ENCODE measurements around the gene PEMT.
"Not testable (repeated sequence)": the region's sequence is repeated elsewhere in the genome, so short reads cannot be mapped to it uniquely, and the experiment has no call there.

PEMT gene

DNA sequence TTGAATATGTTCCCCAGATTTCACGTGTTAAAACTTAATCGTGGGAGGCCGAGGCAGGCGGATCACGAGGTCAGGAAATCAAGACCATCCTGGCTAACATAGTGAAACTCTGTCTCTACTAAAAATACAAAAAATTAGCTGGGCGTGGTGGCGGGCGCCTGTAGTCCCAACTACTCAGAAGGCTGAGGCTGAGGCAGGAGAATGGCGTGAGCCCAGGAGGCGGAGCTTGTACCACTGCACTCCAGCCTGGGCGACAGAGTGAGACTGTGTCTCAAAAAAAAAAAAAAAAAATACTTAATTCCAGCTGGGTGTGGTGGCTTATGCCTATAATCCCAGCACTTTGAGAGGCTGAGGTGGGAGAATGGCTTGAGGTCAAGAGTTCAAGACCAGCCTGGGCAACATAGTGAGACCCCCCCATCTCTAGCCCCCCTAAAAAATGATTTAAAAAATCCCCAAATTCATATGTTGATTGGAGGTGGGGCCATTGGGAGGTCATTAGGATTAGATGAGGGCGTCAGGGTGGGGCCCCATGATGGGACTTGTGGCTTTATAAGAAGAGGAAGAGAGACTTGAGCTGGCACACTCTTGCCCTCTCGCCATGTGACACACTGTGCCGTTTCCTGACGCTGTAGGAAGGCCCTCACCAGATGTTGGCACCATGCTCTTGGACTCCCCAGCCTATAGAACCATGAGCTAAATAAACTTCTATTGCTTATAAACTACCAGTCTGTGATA lies 44.2 kb upstream of the PEMT start:
- not testable (repeated sequence) for H3K14ac ChIP-seq (ENCODE audit: low read length); H3K27me3 ChIP-seq (ENCODE audit: insufficient read depth, low read length); H3K36me3 ChIP-seq (ENCODE audit: control insufficient read depth in 1 of 2, insufficient read depth in 2 of 2, low read length in 2 of 2); H3K18ac ChIP-seq (ENCODE audit: low read length); H4K91ac ChIP-seq (ENCODE audit: low read depth, low read length); H2AFZ ChIP-seq (ENCODE audit: insufficient read depth, low read length, poor library complexity); H2BK5ac ChIP-seq (ENCODE audit: low read depth, low read length, poor library complexity); H4K8ac ChIP-seq (ENCODE audit: low read depth, low read length); DNase-seq; H3K4me3 ChIP-seq (ENCODE audit: low read depth, low read length); H3K9ac ChIP-seq (ENCODE audit: low read length); H4K12ac ChIP-seq (ENCODE audit: low read depth, low read length); H3K4me2 ChIP-seq (ENCODE audit: low read length); H3K9me3 ChIP-seq (ENCODE audit: insufficient read depth, low read depth, low read length); H3K23ac ChIP-seq (ENCODE audit: low read length); H3K79me2 ChIP-seq (ENCODE audit: control insufficient read depth, insufficient read depth, low read length, poor library complexity); H3K4ac ChIP-seq (ENCODE audit: low read depth, low read length); H3K79me1 ChIP-seq (ENCODE audit: low read length); H2AK5ac ChIP-seq (ENCODE audit: low read length); H3K4me1 ChIP-seq (ENCODE audit: control insufficient read depth in 1 of 2, insufficient read depth in 2 of 2, low read length in 2 of 2); H3K27ac ChIP-seq (ENCODE audit: low read depth, low read length); H2BK120ac ChIP-seq (ENCODE audit: insufficient read depth, low read length, poor library complexity); H2BK12ac ChIP-seq (ENCODE audit: low read length)
- WGBS (ENCODE audit: extremely low coverage, insufficient coverage, insufficient read length): no CpG with 5 or more reads among the region's 15 CpGs

DNA sequence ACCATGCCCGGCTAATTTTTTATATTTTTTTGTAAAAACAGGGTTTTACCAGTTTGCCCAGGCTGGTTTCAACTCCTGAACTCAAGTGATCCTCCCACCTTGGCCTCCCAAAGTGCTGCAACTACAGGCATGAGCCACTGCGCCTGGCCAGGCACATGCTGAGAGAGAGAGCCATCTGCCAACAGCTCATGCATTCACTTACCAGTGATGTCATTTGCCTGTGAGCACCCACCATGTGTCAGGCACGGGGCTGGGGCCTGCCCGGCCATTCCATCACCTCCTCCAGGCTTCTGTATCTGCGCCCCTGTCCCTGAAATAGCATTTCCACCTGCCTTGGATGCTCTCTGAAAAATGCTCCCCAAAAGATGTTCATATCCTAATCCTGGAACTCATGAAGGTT lies 43.6 kb upstream of the PEMT start:
- no peak overlapping the region for H4K12ac ChIP-seq (ENCODE audit: low read depth, low read length)
- no peaks in the 10 kb centered on the region for H3K4me1 ChIP-seq (ENCODE audit: control insufficient read depth in 1 of 2, insufficient read depth in 2 of 2, low read length in 2 of 2)
- H3K27ac ChIP-seq (ENCODE audit: low read depth, low read length): no peak overlapping the region
- H4K8ac ChIP-seq (ENCODE audit: low read depth, low read length): no peak overlapping the region
- H3K36me3 ChIP-seq (ENCODE audit: control insufficient read depth in 1 of 2, insufficient read depth in 2 of 2, low read length in 2 of 2): no peaks in the 10 kb centered on the region
- no peaks in the 10 kb centered on the region for H3K9me3 ChIP-seq (ENCODE audit: insufficient read depth, low read depth, low read length)
- no peak overlapping the region for H3K23ac ChIP-seq (ENCODE audit: low read length)
- no peak overlapping the region for H2AFZ ChIP-seq (ENCODE audit: insufficient read depth, low read length, poor library complexity)
- H3K4me2 ChIP-seq (ENCODE audit: low read length): no peak overlapping the region
- H3K27me3 ChIP-seq (ENCODE audit: insufficient read depth, low read length): no peaks in the 10 kb centered on the region
- no peak overlapping the region for H3K14ac ChIP-seq (ENCODE audit: low read length)
- no peak overlapping the region for H3K4ac ChIP-seq (ENCODE audit: low read depth, low read length)
- H3K79me1 ChIP-seq (ENCODE audit: low read length): no peaks in the 10 kb centered on the region
- no peak overlapping the region for H2AK5ac ChIP-seq (ENCODE audit: low read length)
- no peak overlapping the region for H3K4me3 ChIP-seq (ENCODE audit: low read depth, low read length)
- H4K91ac ChIP-seq (ENCODE audit: low read depth, low read length): no peak overlapping the region
- H3K18ac ChIP-seq (ENCODE audit: low read length): no peak overlapping the region
- no peak overlapping the region for H3K9ac ChIP-seq (ENCODE audit: low read length)
- H2BK5ac ChIP-seq (ENCODE audit: low read depth, low read length, poor library complexity): no peak overlapping the region
- H2BK12ac ChIP-seq (ENCODE audit: low read length): no peak overlapping the region
- WGBS (ENCODE audit: extremely low coverage, insufficient coverage, insufficient read length): no CpG with 5 or more reads among the region's 5 CpGs
- no peaks in the 10 kb centered on the region for H3K79me2 ChIP-seq (ENCODE audit: control insufficient read depth, insufficient read depth, low read length, poor library complexity)
- H2BK120ac ChIP-seq (ENCODE audit: insufficient read depth, low read length, poor library complexity): no peak overlapping the region
- no peak for DNase-seq

DNA sequence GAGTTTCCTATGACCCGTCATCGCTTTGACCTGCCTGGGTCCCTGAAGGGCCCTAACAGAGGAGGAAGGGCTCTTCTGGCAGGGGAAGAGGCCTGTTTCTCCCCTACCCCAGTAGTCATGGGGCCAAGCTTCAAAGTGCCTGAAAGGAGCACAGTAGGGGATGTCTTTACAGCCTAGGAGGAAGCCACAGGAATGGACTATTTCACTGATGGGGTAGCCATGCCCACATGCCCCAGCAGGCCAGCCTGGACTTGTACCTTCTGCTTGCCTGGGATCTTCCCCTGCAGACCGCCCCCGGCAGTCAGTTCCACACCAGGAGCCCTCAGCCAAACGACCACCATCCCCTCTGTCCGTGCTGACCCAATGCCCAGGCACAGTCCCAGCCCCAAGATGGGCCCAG lies 41.8 kb upstream of the PEMT start:
- Histone ChIP-seq H4K12ac (ENCODE audit: low read depth, low read length) (no peak overlapping the region), H2AFZ (ENCODE audit: insufficient read depth, low read length, poor library complexity) (no peak overlapping the region), H2BK120ac (ENCODE audit: insufficient read depth, low read length, poor library complexity) (no peak overlapping the region), H3K4me1 (ENCODE audit: control insufficient read depth in 1 of 2, insufficient read depth in 2 of 2, low read length in 2 of 2) (no peaks in the 10 kb centered on the region), H3K79me1 (ENCODE audit: low read length) (no peaks in the 10 kb centered on the region), H3K27ac (ENCODE audit: low read depth, low read length) (no peak overlapping the region), H2AK5ac (ENCODE audit: low read length) (no peak overlapping the region), H3K27me3 (ENCODE audit: insufficient read depth, low read length) (no peaks in the 10 kb centered on the region), H3K79me2 (ENCODE audit: control insufficient read depth, insufficient read depth, low read length, poor library complexity) (no peaks in the 10 kb centered on the region), H3K4me2 (ENCODE audit: low read length) (no peak overlapping the region), H3K9ac (ENCODE audit: low read length) (no peak overlapping the region), H2BK12ac (ENCODE audit: low read length) (no peak overlapping the region), H4K91ac (ENCODE audit: low read depth, low read length) (no peak overlapping the region), H3K23ac (ENCODE audit: low read length) (no peak overlapping the region), H3K36me3 (ENCODE audit: control insufficient read depth in 1 of 2, insufficient read depth in 2 of 2, low read length in 2 of 2) (no peaks in the 10 kb centered on the region), H3K4ac (ENCODE audit: low read depth, low read length) (no peak overlapping the region), H4K8ac (ENCODE audit: low read depth, low read length) (no peak overlapping the region), H2BK5ac (ENCODE audit: low read depth, low read length, poor library complexity) (no peak overlapping the region), H3K4me3 (ENCODE audit: low read depth, low read length) (no peak overlapping the region), H3K14ac (ENCODE audit: low read length) (no peak overlapping the region), H3K18ac (ENCODE audit: low read length) (no peak overlapping the region), H3K9me3 (ENCODE audit: insufficient read depth, low read depth, low read length) (no peaks in the 10 kb centered on the region)
- WGBS (ENCODE audit: extremely low coverage, insufficient coverage, insufficient read length): no CpG with 5 or more reads among the region's 6 CpGs
- no peak for DNase-seq

DNA sequence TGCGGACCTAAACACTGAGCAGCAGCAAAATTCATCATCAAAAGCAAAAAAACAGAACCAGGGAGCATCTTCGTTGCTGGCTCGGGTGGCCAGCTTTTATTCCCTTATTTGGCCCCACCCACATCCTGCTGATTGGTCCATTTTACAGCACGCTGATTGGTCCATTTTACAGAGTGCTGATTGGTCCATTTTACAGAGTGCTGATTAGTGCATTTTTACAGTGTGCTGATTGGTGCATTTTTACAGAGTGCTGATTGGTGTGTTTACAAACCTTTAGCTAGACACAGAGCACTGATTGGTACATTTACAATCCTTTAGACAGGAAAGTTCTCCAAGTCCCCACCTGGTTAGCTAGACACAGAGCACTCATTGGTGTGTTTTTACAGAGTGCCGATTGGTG lies 41.2 kb upstream of the PEMT start:
- no CpG with 5 or more reads among the region's 5 CpGs for WGBS (ENCODE audit: extremely low coverage, insufficient coverage, insufficient read length)

More for the DNA sequence above, 41.2 kb upstream of the PEMT start:
- not testable (repeated sequence) for H2AK5ac ChIP-seq (ENCODE audit: low read length); H4K8ac ChIP-seq (ENCODE audit: low read depth, low read length); H3K9ac ChIP-seq (ENCODE audit: low read length); H3K4ac ChIP-seq (ENCODE audit: low read depth, low read length); H2BK120ac ChIP-seq (ENCODE audit: insufficient read depth, low read length, poor library complexity); H3K79me1 ChIP-seq (ENCODE audit: low read length); H4K12ac ChIP-seq (ENCODE audit: low read depth, low read length); H3K27ac ChIP-seq (ENCODE audit: low read depth, low read length); H3K4me3 ChIP-seq (ENCODE audit: low read depth, low read length); H3K18ac ChIP-seq (ENCODE audit: low read length); H3K4me2 ChIP-seq (ENCODE audit: low read length); H3K23ac ChIP-seq (ENCODE audit: low read length); H2BK12ac ChIP-seq (ENCODE audit: low read length); H3K36me3 ChIP-seq (ENCODE audit: control insufficient read depth in 1 of 2, insufficient read depth in 2 of 2, low read length in 2 of 2); H3K79me2 ChIP-seq (ENCODE audit: control insufficient read depth, insufficient read depth, low read length, poor library complexity); H3K27me3 ChIP-seq (ENCODE audit: insufficient read depth, low read length); H3K14ac ChIP-seq (ENCODE audit: low read length); DNase-seq; H3K4me1 ChIP-seq (ENCODE audit: control insufficient read depth in 1 of 2, insufficient read depth in 2 of 2, low read length in 2 of 2); H4K91ac ChIP-seq (ENCODE audit: low read depth, low read length); H3K9me3 ChIP-seq (ENCODE audit: insufficient read depth, low read depth, low read length); H2AFZ ChIP-seq (ENCODE audit: insufficient read depth, low read length, poor library complexity); H2BK5ac ChIP-seq (ENCODE audit: low read depth, low read length, poor library complexity)
